Cardiac fibroblast (primary cell): ENCODE data around the gene TBC1D5.
A peak's percentile ranks its signal among the peaks of the same experiment; 100 is the strongest.

Source experiments
- DNase-seq, 2 donors: peaks; one replicate each; pipeline versions ENCODE4 v3.0.0 to v3.0.0-alpha.2; 2010; ENCODE audit warnings: low read depth in 2 of 2
- H3K4me3 ChIP-seq, 2 donors: replicated peaks in 1 of 2; 1 replicate in 1 of 2; 2 replicates in 1 of 2; pipeline ENCODE4 v1.5.1; 2011; ENCODE audit warnings: low read depth in 2 of 2, low read length in 2 of 2, mild to moderate bottlenecking in 2 of 2, moderate library complexity in 1 of 2
- TF ChIP-seq, protein P1 (sequence below): IDR thresholded peaks from one replicate; pipeline ENCODE4 v1.5.1; 2011; ENCODE audit warnings: low read depth, mild to moderate bottlenecking, low read length, inconsistent platforms

The TBC1D5 gene

DNA sequence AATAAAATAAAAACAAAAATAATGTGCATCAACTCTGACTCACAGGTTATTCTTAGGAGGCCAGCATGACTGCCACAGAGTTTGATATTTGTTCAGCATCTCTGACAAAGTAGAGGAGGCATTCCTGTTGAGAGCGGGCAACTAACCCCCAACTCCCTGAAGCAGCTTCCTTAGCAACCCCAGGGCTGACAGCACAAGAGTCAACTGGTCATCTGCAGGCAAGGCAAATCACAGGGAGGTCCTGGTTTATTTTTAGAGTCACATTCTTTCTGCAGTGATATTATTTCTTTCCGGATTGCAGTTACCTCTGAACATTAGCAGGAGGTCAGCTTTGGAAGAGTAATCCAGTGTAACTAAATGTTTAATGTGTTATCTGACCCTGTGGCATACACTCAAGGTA is 584.7 kb downstream of the TBC1D5 start:
- H3K4me3 ChIP-seq = no peak overlapping the region
- TF ChIP-seq, protein P1, sequence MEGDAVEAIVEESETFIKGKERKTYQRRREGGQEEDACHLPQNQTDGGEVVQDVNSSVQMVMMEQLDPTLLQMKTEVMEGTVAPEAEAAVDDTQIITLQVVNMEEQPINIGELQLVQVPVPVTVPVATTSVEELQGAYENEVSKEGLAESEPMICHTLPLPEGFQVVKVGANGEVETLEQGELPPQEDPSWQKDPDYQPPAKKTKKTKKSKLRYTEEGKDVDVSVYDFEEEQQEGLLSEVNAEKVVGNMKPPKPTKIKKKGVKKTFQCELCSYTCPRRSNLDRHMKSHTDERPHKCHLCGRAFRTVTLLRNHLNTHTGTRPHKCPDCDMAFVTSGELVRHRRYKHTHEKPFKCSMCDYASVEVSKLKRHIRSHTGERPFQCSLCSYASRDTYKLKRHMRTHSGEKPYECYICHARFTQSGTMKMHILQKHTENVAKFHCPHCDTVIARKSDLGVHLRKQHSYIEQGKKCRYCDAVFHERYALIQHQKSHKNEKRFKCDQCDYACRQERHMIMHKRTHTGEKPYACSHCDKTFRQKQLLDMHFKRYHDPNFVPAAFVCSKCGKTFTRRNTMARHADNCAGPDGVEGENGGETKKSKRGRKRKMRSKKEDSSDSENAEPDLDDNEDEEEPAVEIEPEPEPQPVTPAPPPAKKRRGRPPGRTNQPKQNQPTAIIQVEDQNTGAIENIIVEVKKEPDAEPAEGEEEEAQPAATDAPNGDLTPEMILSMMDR = no peak
- peak; percentile 25 to 73 for DNase-seq

DNA sequence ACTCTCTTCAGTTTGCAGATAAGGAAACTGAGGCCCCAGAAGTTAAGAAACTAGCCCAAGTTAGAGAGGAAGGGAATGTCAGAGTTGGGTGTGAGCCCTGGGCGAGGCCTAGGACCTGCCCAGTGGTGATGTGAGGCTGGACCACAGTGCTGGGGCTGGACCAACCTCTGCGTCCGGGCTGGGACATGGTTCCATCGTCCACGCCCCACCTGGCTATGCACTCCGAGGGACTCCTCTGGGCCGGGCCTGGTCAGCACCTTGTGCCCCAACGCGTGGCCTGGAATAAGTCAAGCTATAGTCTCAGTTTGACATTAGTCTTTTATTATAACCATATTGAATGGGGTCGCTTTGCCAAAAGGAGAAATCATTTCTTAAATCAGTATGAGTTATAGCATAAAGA is 585.6 kb downstream of the TBC1D5 start:
- H3K4me3 ChIP-seq = no peak overlapping the region
- no peak for DNase-seq
- TF ChIP-seq, protein P1 = no peak

DNA sequence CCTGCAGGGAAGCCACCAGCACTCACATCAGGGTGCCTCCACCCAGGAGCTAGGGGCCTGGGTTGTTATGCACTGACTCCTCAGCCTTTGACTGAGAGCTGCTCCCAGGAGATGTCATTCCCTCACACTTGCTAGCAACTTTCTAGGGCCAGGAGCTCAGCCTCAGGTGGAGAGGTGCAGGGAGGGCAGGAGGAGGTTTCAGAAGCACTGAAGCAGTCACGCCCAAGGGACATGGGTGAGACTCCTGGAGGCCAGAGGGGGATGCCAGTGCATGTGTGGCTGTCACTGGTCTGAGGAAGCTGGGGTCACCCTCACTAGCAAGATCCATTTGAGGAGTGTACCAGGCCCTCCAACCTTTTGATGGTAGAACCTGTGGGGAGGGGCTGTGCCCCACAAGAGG is 586.5 kb downstream of the TBC1D5 start:
- TF ChIP-seq, protein P1 = no peak
- no peak overlapping the region for H3K4me3 ChIP-seq
- no peak for DNase-seq

- TF ChIP-seq, protein P1 = no peak
- H3K4me3 ChIP-seq = no peak overlapping the region
- DNase-seq = no peak
Observed at GRCh38 chr3:17154941-17155340, 587.5 kb downstream of the TBC1D5 start.

DNA sequence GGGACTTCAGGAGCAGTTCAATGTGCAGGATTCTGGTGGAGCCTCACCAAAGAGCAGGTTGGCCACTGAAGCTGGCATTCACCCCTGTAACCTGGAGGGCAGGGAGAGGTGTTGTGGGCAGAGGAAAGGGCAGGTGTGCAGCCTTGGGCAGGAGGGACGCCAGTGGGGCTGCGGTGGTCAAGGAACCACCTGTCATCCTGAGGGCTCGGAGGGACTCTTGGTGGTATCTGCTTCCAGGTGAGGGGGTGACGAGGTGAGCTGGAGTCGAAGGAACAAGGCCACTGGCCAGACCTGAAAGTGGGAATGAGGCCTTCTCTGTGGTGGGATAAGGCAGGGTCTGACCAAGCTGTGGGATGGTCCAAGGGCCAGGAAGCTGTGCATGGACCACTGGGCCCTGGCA is 588.2 kb downstream of the TBC1D5 start:
- DNase-seq = no peak
- H3K4me3 ChIP-seq = no peak overlapping the region
- TF ChIP-seq, protein P1 = no peak

GRCh38 chr3:17153209-17153608 is 589.2 kb downstream of the TBC1D5 start:
- DNase-seq = no peak
- no peak overlapping the region for H3K4me3 ChIP-seq
- TF ChIP-seq, protein P1 = no peak

- TF ChIP-seq, protein P1 = no peak
- no peak overlapping the region for H3K4me3 ChIP-seq
- DNase-seq = no peak
Observed at GRCh38 chr3:17151598-17152373, 590.6 kb downstream of the TBC1D5 start.
